ENCODE measurements around the gene RNF40. TPM values are rescaled to one million over a fixed set of nuclear protein-coding genes. Genes with fewer than 3 reads are reported as not detected.

RNF40 gene
- total and polyA plus RNA-seq, 2 of the 8 experiments (the other 6 are each of a cell fraction or from before 2014, with no cell fraction given): 38.5 to 68.7 TPM

DNA sequence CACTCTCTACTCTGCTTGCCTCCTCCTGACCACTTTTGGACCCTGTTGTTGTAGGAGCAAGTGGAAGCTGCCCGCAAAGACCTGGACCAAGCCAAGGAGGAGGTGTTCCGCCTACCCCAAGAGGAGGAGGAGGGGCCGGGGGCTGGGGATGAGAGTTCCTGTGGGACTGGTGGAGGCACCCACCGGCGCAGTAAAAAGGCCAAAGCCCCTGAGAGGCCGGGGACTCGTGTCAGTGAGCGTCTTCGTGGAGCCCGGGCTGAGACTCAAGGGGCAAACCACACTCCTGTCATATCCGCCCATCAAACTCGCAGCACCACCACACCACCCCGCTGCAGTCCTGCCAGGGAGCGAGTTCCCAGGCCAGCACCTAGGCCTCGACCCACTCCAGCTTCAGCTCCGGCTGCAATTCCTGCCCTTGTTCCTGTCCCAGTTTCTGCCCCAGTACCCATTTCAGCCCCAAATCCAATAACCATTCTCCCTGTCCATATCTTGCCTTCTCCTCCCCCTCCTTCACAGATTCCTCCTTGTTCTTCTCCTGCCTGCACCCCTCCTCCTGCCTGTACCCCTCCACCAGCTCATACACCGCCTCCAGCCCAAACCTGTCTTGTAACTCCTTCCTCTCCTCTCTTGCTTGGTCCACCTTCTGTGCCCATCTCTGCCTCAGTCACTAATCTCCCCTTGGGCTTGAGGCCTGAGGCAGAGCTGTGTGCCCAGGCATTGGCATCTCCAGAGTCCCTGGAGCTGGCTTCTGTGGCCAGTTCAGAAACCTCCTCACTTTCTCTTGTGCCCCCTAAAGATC, 24.9 kb upstream of the RNF40 start (continued):
- TF ChIP-seq GTF2F1 (IDR thresholded peaks at IDR 0.05; ENCODE audit: borderline replicate concordance, low read depth, low read length): no peak
- TF ChIP-seq MAFK (IDR thresholded peaks at IDR 0.05; ENCODE audit: low read depth, low read length): no peak
- TF ChIP-seq SAP30 (IDR thresholded peaks at IDR 0.05; ENCODE audit: insufficient read depth, insufficient replicate concordance, low read length): no peak
- TF ChIP-seq TAF7 (optimal IDR thresholded peaks at IDR 0.05; ENCODE audit: borderline replicate concordance, low read depth, low read length): no peak
- TF ChIP-seq, protein P1, sequence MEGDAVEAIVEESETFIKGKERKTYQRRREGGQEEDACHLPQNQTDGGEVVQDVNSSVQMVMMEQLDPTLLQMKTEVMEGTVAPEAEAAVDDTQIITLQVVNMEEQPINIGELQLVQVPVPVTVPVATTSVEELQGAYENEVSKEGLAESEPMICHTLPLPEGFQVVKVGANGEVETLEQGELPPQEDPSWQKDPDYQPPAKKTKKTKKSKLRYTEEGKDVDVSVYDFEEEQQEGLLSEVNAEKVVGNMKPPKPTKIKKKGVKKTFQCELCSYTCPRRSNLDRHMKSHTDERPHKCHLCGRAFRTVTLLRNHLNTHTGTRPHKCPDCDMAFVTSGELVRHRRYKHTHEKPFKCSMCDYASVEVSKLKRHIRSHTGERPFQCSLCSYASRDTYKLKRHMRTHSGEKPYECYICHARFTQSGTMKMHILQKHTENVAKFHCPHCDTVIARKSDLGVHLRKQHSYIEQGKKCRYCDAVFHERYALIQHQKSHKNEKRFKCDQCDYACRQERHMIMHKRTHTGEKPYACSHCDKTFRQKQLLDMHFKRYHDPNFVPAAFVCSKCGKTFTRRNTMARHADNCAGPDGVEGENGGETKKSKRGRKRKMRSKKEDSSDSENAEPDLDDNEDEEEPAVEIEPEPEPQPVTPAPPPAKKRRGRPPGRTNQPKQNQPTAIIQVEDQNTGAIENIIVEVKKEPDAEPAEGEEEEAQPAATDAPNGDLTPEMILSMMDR (IDR thresholded peaks at IDR 0.05; ENCODE audit: control extremely low read depth in 1 of 3, insufficient read depth in 1 of 3, low read depth in 1 of 3, low read length in 3 of 3): no peak
- TF ChIP-seq GABPA (IDR thresholded peaks at IDR 0.05; ENCODE audit: borderline replicate concordance, insufficient read depth, low read length): no peak

All from H1 (cell line).